PFSK-1 (cell line): ENCODE data around the gene ZFPM1.

Source experiments
- POLR2AphosphoS5 ChIP-seq: IDR thresholded peaks from 2 replicates; pipeline ENCODE4 v1.6.1; 2012; ENCODE audit warnings: low read depth, mild to moderate bottlenecking, control low read depth, low read length, moderate library complexity
- REST ChIP-seq, 2 experiments: IDR thresholded peaks; 2 replicates each; pipeline versions ENCODE4 v1.6.1 to v1.8.0; 2011 to 2012; ENCODE audit warnings: low read depth in 2 of 2, low read length in 2 of 2, control low read depth in 1 of 2, inconsistent platforms in 1 of 2, mild to moderate bottlenecking in 1 of 2, moderate library complexity in 1 of 2; ENCODE audit not compliant: insufficient read depth in 1 of 2
- TAF1 ChIP-seq: IDR thresholded peaks from 2 replicates; pipeline ENCODE4 v1.6.1; 2012; ENCODE audit warnings: low read length, control low read depth, borderline replicate concordance; ENCODE audit not compliant: insufficient read depth

- TF ChIP-seq POLR2AphosphoS5 (no peak), REST (IDR thresholded peaks at IDR 0.05; ENCODE audit: insufficient read depth in 1 of 2, low read depth in 2 of 2, low read length in 2 of 2) (no peak), TAF1 (no peak)
Measured at GRCh38 chr16:88526906-88527185, 73.8 kb downstream of the ZFPM1 start.
